Smooth muscle cell (in vitro differentiated cells): ENCODE measurements around the gene OST4. TPM values are rescaled to one million over a fixed set of nuclear protein-coding genes. Genes with fewer than 3 reads are reported as not detected.

Source experiments
- DNase-seq: peaks from one replicate; lab custom pipeline; 2025; ENCODE audit not compliant: unreplicated experiment; lab: John Stamatoyannopoulos, UW
- H2AFZ ChIP-seq: fragments of 200-600 bp; sonication (generic); 2 replicates; pipeline ENCODE4 v1.6.0; 2016; ENCODE audit warnings: antibody characterized with exemption, low read depth, mild to moderate bottlenecking
- H3F3A ChIP-seq: fragments of 200-600 bp; sonication (generic); 2 replicates; pipeline ENCODE4 v1.6.0; 2017; ENCODE audit warnings: antibody characterized with exemption, low read depth
- H3K27ac ChIP-seq: fragments of 200-600 bp; sonication (generic); 2 replicates; pipeline ENCODE4 v1.5.1; 2016; ENCODE audit warnings: low read depth, mild to moderate bottlenecking
- H3K27me3 ChIP-seq: fragments of 200-600 bp; sonication (generic); 2 replicates; pipeline ENCODE4 v1.6.1; 2016; ENCODE audit warnings: low read depth, mild to moderate bottlenecking
- H3K36me3 ChIP-seq: fragments of 200-600 bp; sonication (generic); 2 replicates; pipeline ENCODE4 v1.5.1; 2016; ENCODE audit warnings: low read depth
- H3K4me1 ChIP-seq: fragments of 200-600 bp; sonication (generic); 2 replicates; pipeline ENCODE4 v1.5.1; 2016; ENCODE audit warnings: low read depth
- H3K4me2 ChIP-seq: fragments of 200-600 bp; sonication (generic); 2 replicates; pipeline ENCODE4 v1.6.0; 2016; ENCODE audit warnings: mild to moderate bottlenecking
- H3K4me3 ChIP-seq: fragments of 200-600 bp; sonication (generic); 2 replicates; pipeline ENCODE4 v1.5.1; 2016; ENCODE audit warnings: mild to moderate bottlenecking
- H3K79me2 ChIP-seq: fragments of 200-600 bp; sonication (generic); 2 replicates; pipeline ENCODE4 v1.6.0; 2016; ENCODE audit warnings: low read depth, mild to moderate bottlenecking
- H3K9ac ChIP-seq: fragments of 200-600 bp; sonication (generic); 2 replicates; pipeline ENCODE4 v1.6.0; 2016; ENCODE audit warnings: low read depth
- H3K9me3 ChIP-seq: fragments of 200-600 bp; sonication (generic); replicated peaks from 2 replicates; pipeline ENCODE4 v1.5.1; 2016; ENCODE audit warnings: low read depth
- H4K20me1 ChIP-seq: fragments of 200-600 bp; sonication (generic); 2 replicates; pipeline ENCODE4 v1.6.0; 2016; ENCODE audit warnings: low read depth
- WGBS: methylation state at CpG from one replicate; pipeline ENCODE4 v1.1.7; 2016; ENCODE audit warnings: low lambda C conversion rate; 5-methylcytosine and 5-hydroxymethylcytosine counted together
- polyA plus RNA-seq: library from polyadenylated mRNA; unstranded; fragments of >200 nt; fragmentation: Nextera tagmentation; extraction: Ambion mirVana; gene quantifications from 2 replicates; pipeline ENCODE4 v1.2.1, GENCODE V29; 2016
- total RNA-seq: library from RNA; depleted of rRNA; stranded (reverse); fragments of >200 nt; gene quantifications from 2 replicates; pipeline ENCODE4 v1.2.3, GENCODE V29; 2014
- TF ChIP-seq, protein P1 (sequence below): fragments of 200-600 bp; sonication (generic); IDR thresholded peaks from 2 replicates; pipeline ENCODE4 v1.5.1; 2017; ENCODE audit warnings: borderline replicate concordance, mild to moderate bottlenecking, antibody characterized with exemption; ENCODE audit not compliant: insufficient read depth, poor library complexity, severe bottlenecking

Gene OST4
- total and polyA plus RNA-seq, 2 experiments from 2014 or later: 848 to 1,292 TPM

DNA sequence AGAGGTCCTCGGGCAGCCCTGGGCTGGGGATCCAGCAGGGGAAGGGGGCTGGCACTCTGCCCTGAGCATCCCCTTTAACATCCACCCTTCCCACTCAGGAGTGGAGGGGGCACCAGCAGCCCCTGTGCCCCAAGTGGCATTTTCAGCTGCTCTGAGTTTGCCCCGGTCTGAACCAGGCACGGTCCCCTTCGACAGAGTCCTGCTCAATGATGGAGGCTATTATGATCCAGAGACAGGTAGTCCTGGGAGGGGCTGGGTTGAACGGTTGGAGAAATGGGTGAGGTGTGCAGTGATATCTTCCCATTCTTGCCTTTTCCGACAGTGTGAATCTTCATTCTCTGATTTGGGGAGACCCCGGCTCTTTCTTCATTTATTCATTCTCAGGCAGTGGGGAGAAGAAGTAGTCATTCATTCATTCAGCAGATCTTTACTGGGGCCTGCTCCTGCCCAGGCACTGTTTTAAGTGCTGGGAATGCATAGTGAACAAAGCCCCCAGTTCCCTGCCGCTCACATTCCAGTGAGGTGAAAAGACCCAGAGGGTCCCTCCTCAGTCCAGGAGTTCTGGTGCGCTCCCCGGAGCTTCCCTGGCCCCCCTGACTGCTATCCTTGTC lies 13.7 kb upstream of the OST4 start:
- no peaks in the 10 kb centered on the region for H3K27me3 ChIP-seq
- 53% methylated on average over 10 of the region's 10 CpGs for WGBS
- H2AFZ ChIP-seq: no peak overlapping the region
- peaks cover 7% of the 10 kb centered on the region for H3K79me2 ChIP-seq
- H4K20me1 ChIP-seq: peaks cover 33% of the 10 kb centered on the region
- no peak overlapping the region for H3K9ac ChIP-seq
- H3K4me3 ChIP-seq: peak overlapping the region; percentile 83
- DNase-seq: no peak
- no peaks in the 10 kb centered on the region for H3K36me3 ChIP-seq
- peak overlapping the region; percentile 61 for H3K27ac ChIP-seq
- TF ChIP-seq, protein P1, sequence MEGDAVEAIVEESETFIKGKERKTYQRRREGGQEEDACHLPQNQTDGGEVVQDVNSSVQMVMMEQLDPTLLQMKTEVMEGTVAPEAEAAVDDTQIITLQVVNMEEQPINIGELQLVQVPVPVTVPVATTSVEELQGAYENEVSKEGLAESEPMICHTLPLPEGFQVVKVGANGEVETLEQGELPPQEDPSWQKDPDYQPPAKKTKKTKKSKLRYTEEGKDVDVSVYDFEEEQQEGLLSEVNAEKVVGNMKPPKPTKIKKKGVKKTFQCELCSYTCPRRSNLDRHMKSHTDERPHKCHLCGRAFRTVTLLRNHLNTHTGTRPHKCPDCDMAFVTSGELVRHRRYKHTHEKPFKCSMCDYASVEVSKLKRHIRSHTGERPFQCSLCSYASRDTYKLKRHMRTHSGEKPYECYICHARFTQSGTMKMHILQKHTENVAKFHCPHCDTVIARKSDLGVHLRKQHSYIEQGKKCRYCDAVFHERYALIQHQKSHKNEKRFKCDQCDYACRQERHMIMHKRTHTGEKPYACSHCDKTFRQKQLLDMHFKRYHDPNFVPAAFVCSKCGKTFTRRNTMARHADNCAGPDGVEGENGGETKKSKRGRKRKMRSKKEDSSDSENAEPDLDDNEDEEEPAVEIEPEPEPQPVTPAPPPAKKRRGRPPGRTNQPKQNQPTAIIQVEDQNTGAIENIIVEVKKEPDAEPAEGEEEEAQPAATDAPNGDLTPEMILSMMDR: no peak
- peaks cover 21% of the 10 kb centered on the region for H3F3A ChIP-seq
- peaks cover 18% of the 10 kb centered on the region for H3K4me1 ChIP-seq
- H3K4me2 ChIP-seq: peak overlapping the region; percentile 99
- H3K9me3 ChIP-seq: no peaks in the 10 kb centered on the region

DNA sequence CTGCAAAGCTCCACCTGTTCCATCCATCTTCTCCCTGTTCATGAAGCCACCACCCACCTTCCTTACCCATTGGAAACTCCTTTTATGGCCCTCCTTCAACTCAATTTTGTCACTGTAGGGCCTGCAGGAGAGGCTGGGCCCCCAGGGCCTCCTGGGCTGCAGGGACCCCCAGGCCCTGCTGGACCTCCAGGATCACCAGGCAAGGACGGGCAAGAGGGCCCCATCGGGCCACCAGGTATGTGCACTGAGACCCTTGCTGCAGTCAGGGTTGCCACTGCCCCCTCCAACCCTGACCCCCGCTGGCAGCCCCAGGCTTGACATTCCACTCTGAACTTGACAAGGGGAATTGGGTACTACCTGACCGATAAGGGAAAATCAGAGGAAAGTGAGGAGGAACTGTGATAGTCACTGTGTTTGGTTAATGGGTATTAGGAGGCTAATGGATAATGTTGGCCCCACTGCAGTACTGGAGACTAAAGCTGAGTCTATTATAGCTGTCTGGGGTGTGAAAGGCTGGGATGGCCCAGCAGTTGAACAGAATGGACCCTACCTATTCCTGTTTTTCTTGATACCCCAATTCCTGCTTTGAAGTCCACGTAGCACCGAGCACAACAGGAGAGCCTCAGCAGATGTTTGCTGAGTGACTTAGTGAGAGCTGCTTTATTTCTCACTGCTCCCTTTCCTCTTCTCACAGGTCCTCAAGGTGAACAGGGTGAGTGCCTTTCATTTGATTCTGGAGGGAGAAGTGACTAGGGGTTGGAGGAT lies 13.0 kb upstream of the OST4 start:
- Histone ChIP-seq H3K27me3 (no peaks in the 10 kb centered on the region), H3K4me1 (peaks cover 18% of the 10 kb centered on the region), H3K9ac (no peak overlapping the region), H3F3A (peaks cover 21% of the 10 kb centered on the region), H3K9me3 (no peaks in the 10 kb centered on the region), H3K36me3 (no peaks in the 10 kb centered on the region), H3K4me2 (peak overlapping the region; percentile 99), H3K27ac (no peak overlapping the region), H3K4me3 (no peak overlapping the region), H4K20me1 (peaks cover 33% of the 10 kb centered on the region), H3K79me2 (peaks cover 12% of the 10 kb centered on the region), H2AFZ (no peak overlapping the region)
- TF ChIP-seq, protein P1: no peak
- WGBS: 76% methylated on average over 6 of the region's 6 CpGs
- no peak for DNase-seq

DNA sequence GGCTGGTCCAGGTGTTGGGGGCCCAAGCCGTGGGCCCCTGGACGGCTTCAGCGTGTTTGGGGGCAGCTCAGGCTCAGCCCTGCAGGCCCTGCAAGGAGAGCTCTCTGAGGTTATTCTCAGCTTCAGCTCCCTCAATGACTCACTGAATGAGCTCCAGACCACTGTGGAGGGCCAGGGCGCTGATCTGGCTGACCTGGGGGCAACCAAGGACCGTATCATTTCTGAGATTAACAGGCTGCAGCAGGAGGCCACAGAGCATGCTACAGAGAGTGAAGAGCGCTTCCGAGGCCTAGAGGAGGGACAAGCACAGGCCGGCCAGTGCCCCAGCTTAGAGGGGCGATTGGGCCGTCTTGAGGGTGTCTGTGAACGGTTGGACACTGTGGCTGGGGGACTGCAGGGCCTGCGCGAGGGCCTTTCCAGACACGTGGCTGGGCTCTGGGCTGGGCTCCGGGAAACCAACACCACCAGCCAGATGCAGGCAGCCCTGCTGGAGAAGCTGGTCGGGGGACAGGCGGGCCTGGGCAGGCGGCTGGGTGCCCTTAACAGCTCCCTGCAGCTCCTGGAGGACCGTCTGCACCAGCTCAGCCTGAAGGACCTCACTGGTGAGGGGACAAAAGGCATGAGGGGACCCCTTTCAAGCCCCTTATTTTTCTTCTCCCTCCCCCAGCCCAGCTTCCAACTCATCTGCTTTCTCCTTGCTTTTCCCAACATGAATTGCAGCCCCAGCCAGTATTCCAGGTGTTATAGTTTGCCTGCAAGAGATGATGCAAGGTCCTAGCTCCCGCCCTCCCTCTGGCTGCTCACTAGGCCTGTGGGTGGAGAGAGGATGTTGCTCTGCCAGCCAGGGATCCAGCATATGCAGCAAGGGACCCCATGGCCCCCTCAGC lies 12.2 kb upstream of the OST4 start:
- H3K9ac ChIP-seq: no peak overlapping the region
- H3K9me3 ChIP-seq: no peaks in the 10 kb centered on the region
- H2AFZ ChIP-seq: no peak overlapping the region
- peaks cover 33% of the 10 kb centered on the region for H4K20me1 ChIP-seq
- no peak for DNase-seq
- peaks cover 20% of the 10 kb centered on the region for H3K79me2 ChIP-seq
- H3K36me3 ChIP-seq: no peaks in the 10 kb centered on the region
- TF ChIP-seq, protein P1: no peak
- no peaks in the 10 kb centered on the region for H3K27me3 ChIP-seq
- H3K4me1 ChIP-seq: peaks cover 18% of the 10 kb centered on the region
- H3K27ac ChIP-seq: no peak overlapping the region
- no peak overlapping the region for H3K4me3 ChIP-seq
- no peak overlapping the region for H3K4me2 ChIP-seq
- 80% methylated on average over 20 of the region's 20 CpGs for WGBS
- peaks cover 21% of the 10 kb centered on the region for H3F3A ChIP-seq
